ENCODE data around the gene DENND4A.

GRCh38 chr15:65789759-65790425 is 2.2 kb downstream of the DENND4A start:
- TF ChIP-seq CTCF (IDR thresholded peaks at IDR 0.05; ENCODE audit: insufficient read depth, low read length, poor library complexity, severe bottlenecking) (no peak), EZH2phosphoT487 (conservative IDR thresholded peaks at IDR 0.05; ENCODE audit: low read length) (no peak)
